HG02884 (cell line): ENCODE results near the gene ELMO3.

Source experiments
- ATAC-seq: cut with Tn5 transposase; IDR thresholded peaks from one replicate; pipeline ENCODE4 v1.9.1; 2021; ENCODE audit warnings: mild to moderate bottlenecking, moderate library complexity; ENCODE audit not compliant: unreplicated experiment

The ELMO3 gene

GRCh38 chr16:67193536-67193935, 5.4 kb upstream of the ELMO3 start:
- ATAC-seq, result no peak

DNA sequence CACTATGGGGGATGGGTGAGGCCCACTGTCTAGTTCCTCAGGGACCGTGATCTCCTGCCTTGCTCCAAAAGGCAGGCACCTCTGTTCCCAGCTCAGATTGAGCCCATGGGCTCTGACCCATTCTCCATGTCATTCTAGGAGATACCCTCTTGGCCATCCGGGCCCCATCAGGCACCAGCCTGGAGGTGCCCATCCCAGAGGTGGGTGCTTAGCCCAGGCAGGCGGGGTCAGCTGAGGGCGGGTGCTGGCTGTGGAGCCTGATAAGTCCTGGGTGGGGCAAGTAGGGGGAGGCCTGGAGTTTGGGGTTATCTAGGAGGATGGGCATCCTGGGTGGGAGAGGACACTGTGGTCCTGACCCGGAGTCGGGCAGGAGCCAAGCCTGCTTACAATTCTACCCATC, 4.7 kb upstream of the ELMO3 start:
- ATAC-seq, result no peak

DNA sequence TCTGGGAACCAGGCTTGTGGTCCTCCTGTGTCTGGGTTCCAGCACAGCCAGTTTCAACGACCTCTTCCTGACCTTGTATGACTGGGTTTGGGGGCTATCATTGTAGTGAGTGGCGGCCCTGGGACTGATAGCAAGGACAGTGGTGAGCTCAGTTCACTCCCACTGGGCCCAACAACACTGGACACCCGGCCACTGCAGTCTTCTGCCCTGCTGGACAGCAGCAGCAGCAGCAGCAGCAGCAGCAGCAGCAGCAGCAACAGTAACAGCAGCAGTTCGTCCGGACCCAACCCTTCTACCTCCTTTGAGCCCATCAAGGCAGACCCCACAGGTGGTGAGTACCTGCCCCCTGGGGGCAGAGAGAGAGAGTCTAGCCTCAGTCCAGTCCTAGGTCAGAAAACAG, 3.3 kb upstream of the ELMO3 start:
- no peak for ATAC-seq

DNA sequence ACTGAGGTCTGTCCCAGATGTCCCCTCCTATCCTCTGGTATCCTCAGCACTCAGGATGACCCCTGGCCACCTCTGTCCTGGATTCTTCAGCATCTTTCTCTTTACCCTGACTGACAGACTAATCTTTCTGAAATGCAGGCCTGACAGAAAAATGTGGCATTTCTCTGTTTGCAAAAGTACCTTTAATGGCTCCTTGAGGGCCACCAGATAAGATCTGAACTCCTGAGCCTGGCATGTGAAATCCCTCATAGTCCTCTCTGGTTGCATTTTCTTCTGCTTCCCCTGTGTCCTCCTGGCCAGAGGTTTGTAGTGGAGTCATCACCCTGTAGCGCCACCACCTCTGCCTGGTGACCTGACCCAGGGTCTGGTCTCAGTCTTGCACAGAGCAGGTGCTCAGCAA, 2.0 kb upstream of the ELMO3 start:
- ATAC-seq, result no peak

GRCh38 chr16:67197704-67198103, 1.2 kb upstream of the ELMO3 start:
- no peak for ATAC-seq

DNA sequence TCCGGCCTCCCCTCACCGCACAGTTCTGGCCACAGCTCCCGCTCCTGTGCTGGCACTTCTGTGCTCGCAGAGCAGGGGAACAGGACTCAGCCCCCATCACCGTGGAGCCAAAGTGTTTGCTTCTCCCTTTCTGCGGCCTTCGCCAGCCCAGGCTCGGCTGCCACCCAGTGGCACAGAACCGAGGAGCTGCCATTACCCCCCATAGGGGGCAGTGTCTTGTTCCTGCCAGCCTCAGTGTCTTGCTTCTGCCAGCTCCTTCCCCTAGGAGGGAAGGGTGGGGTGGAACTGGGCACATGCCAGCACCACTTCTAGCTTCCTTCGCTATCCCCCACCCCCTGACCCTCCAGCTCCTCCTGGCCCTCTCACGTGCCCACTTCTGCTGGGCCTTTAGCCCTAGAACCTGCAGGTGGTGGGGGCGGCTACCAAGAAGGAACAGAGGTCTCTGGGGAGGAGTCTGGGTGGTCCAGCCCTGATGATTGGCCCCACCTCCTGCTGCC, 645 bp upstream of the ELMO3 start:
- no peak for ATAC-seq

GRCh38 chr16:67199808-67200198, 872 bp downstream of the ELMO3 start:
- no peak for ATAC-seq

DNA sequence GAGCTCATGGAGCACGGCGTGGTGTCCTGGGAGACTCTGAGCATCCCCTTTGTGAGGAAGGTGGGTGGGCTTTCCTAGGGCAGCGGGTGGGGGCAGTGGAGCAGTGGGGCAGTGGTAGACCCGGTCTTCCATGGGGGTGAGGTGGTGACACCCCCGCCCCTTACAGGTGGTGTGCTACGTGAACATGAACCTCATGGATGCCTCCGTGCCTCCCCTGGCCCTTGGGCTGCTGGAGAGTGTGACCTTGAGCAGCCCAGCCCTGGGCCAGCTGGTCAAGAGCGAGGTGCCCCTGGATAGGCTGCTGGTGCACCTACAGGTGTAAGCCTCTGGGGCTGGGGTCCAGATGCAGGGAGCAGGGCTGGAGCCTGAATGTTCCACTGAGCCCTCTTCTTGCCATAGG, 1.6 kb downstream of the ELMO3 start:
- no peak for ATAC-seq

GRCh38 chr16:67201411-67202345, 2.7 kb downstream of the ELMO3 start:
- ATAC-seq, result no peak

DNA sequence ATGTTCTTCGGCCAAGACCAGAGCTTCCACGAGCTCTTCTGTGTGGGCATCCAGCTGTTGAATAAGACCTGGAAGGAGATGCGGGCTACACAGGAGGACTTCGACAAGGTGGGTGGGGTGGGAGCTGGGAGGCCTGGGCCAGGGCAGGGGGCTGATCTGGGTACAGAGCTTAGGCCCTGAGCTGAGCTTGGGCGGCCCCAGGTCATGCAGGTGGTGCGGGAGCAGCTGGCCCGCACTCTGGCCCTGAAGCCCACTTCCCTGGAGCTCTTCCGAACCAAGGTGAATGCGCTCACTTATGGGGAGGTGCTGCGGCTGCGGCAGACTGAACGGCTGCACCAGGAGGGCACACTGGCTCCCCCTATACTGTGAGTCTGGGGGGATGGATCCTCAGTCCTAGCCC, 3.5 kb downstream of the ELMO3 start:
- ATAC-seq, result no peak

DNA sequence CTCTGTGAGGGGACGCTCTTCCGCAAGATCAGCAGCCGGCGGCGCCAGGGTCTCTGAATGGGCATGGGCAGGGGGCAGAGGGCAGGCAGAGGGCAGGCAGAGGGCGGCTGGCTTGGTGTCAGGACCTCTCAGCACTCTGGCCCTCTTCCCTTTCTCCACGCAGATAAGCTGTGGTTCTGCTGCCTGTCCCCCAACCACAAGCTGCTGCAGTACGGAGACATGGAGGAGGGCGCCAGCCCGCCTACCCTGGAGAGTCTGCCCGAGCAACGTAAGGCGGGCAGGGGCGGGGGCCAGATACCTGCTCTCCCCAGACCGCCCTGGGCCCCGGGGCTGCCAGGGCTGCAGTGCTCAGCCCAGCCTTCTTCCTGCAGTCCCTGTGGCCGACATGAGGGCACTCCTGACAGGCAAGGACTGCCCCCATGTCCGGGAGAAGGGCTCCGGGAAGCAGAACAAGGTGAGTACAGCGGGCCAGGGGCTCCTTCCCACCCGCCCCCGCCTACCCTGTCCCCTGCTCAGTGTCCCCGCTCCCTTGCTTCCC, 4.1 kb downstream of the ELMO3 start:
- no peak for ATAC-seq

DNA sequence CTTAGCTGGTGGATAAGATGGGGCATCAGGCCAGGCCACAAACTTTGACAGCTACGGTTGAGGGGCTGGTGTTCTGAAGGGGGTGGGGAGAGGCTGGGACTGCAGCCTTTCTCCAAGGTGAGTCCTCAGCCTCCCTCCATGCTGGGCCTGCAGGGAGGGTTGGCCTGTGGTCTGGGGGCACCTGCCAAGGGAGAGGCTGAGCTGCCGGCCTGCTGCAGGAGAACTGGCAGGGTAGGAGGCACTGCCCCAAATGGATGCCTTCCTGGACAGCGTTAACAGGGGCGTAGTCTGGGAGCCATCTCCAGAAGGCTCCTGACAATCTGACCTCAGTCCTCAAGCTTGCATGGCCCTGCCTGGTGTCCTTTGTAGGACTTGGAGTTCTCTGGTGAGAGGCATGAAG, 5.1 kb downstream of the ELMO3 start:
- ATAC-seq, result no peak

- ATAC-seq, result no peak
Observed at GRCh38 chr16:67206129-67206837, 7.4 kb downstream of the ELMO3 start.

DNA sequence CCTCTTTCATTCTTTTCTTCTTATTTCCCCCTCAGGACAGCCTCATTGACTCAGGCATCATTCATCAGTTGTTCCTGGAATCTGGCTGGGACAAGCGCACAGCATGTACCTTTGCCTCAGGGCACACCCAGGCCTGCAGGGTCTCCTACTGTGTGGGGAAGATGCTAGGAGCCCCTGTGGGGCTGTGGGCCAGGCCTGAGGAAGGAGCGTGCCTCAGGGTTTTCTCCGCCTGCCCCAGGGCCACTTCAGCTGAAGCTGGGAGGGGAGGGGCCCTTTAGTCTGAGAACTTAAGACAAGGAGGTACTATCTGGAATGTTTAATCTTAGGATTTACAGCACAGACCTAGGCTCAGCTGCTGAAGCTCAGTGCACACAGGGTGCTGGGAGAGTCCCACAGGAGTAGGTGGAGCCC, 7.9 kb downstream of the ELMO3 start:
- no peak for ATAC-seq

GRCh38 chr16:67207249-67208091, 8.5 kb downstream of the ELMO3 start:
- ATAC-seq, result no peak

DNA sequence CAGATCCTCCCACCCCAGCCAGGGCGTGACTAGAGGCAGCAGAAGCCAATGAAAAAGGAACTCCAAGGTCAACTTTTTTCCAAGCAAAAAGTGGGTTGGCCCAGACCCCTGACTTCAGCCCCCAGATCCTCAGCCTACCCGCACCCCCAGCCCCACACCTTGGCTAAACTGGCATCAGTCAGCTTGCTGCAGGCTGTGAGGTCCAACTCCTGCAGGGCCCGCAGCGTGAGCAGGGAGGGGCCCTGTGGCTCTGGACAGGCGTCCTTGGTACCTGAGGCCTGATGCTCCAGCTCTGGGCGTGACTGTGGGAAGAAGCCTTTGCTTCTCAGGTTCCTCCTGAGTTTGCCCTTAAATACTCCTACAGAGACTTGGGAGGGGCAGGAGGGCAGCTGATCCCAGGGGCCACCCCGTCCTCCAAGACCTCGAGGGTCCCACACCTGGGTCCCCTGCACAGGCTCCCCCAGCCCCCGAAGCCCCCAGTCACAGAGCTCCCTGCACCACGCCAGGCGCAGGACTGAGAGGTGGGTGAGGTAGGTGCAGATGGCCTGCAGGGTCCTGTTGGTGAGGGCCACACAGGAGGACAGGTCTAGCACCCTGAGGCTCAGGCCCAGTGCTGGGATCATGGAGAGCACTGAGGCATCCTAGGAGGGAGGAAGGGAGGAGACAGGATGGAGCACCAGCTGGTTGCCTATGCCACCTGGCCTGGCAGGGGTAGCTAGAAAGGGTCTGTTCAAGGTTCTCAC, 9.4 kb downstream of the ELMO3 start:
- ATAC-seq, result no peak

GRCh38 chr16:67209565-67209964, 10.6 kb downstream of the ELMO3 start:
- ATAC-seq, result no peak

DNA sequence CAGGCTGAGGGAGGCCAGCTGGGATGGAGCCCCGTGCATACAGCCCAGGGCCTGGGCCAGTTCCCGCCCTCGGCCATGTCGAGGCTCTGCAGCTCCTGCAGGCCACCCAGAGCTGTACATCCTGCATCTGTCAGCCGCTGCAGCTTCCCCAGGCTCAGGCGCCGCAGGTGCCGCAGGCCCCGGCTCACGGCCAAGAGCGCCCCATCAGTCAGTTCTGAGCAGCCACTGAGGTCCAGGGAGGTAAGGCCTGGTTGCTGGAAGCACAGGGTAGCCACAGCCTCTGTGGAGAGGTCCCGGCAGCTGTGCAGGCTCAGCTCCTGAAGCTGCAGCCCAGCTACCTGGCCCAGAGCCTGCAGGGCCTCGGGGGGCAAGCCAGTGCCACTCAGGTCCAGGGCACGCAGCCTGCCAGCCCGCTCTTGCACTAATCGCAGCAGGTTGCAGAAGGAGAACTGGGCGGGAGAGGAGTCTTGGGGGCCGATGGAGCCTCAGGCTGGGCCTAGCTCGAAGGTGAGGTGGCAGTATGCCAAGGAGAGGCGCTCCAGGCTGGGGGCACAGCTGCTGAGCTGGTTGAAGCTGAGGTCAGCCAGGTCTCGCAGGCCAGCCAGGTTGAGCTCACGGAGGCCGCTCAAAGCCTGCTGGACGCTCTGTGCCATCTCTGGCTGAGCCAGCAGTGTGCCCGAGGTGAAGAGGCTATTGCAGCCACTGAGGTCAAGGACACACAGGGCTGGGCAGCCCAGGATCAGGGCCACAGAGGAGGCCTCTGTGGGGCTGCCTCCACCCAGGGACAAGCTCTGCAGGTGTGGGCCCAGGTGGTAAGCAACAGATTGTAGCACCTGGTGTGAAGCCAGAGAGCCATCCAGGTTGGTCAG, 11.4 kb downstream of the ELMO3 start:
- ATAC-seq, result no peak

DNA sequence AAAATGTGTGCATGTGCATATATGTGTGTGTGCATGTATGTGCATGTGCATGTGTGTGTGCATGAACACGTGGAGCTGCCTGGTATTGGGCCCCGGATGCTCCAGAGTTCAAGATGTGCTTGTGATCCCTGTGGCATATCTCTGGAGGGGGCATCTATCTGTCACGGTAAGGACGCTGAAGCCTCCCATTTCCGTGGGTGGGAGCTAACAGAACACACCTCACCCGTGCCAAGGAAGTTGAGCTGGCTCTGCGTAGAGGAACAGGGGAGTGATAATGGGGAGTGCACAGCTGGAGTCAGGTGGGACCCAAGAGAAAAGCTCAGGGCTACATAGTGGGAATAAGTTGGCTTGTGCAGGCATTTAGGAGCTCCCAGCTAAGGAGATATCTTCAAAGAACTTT, 12.7 kb downstream of the ELMO3 start:
- ATAC-seq, result no peak
